Cardiac fibroblast (primary cell): ENCODE data around the gene ZNF770.

Experiments
- DNase-seq, 2 donors: peaks; one replicate each; pipeline versions ENCODE4 v3.0.0 to v3.0.0-alpha.2; 2010; ENCODE audit warnings: low read depth in 2 of 2
- H3K4me3 ChIP-seq, 2 donors: replicated peaks in 1 of 2; 1 replicate in 1 of 2; 2 replicates in 1 of 2; pipeline ENCODE4 v1.5.1; 2011; ENCODE audit warnings: low read depth in 2 of 2, low read length in 2 of 2, mild to moderate bottlenecking in 2 of 2, moderate library complexity in 1 of 2
- TF ChIP-seq, protein P1 (sequence below): IDR thresholded peaks from one replicate; pipeline ENCODE4 v1.5.1; 2011; ENCODE audit warnings: low read depth, mild to moderate bottlenecking, low read length, inconsistent platforms

ZNF770 gene, protein sequence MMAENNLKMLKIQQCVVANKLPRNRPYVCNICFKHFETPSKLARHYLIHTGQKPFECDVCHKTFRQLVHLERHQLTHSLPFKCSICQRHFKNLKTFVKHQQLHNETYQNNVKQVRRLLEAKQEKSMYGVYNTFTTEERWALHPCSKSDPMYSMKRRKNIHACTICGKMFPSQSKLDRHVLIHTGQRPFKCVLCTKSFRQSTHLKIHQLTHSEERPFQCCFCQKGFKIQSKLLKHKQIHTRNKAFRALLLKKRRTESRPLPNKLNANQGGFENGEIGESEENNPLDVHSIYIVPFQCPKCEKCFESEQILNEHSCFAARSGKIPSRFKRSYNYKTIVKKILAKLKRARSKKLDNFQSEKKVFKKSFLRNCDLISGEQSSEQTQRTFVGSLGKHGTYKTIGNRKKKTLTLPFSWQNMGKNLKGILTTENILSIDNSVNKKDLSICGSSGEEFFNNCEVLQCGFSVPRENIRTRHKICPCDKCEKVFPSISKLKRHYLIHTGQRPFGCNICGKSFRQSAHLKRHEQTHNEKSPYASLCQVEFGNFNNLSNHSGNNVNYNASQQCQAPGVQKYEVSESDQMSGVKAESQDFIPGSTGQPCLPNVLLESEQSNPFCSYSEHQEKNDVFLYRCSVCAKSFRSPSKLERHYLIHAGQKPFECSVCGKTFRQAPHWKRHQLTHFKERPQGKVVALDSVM

DNA sequence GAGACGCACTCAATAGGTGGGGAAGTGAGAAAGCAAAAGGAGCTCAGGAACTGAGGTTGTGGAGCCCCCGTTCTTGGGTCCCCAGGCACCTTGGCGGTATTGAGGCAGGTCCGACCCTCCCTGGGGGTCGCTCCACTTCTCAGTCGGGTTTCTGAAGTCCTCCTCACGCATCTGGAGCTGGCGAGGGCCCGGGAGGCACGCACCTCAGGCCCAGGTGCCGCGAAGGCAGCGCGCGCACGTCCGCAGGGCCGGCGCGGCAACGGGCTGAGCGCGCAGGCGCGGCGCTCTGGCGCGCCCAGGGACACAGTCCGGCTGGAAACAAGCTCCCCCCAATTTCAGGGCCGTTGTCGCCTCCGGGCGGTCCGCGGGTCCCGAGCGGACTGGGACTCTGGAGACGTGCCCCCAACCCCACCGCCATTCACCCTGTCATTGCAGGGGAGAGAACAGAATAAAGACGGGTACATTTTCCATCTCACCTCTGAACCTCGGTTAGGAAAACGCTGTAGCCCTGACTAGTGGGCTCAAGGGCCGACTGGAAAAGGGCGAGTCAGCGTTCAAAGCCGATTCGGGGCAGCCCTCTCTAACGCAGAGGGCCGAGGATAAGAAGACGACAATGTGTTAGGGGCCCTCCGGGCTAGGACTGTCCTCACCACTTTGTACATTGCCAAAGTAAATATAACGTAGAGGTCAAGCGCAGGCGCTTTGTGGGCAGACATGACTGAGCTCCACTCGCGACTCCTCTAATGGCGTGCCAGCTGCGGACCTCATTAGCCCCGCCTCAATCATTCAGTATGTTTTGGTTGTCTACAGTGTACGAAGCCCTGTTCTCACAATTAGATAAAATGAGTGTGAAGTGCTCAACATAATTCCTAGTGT is at the start of gene ZNF770:
Gene ZNF770, minus strand, starts transcription at position 261 of the 876 bp plus-strand sequence. CDS start 4,853 bp downstream, outside the sequence.
- peak within 1 kb of the TSS; percentile 82 to 89 for H3K4me3 ChIP-seq
- TF ChIP-seq, protein P1, sequence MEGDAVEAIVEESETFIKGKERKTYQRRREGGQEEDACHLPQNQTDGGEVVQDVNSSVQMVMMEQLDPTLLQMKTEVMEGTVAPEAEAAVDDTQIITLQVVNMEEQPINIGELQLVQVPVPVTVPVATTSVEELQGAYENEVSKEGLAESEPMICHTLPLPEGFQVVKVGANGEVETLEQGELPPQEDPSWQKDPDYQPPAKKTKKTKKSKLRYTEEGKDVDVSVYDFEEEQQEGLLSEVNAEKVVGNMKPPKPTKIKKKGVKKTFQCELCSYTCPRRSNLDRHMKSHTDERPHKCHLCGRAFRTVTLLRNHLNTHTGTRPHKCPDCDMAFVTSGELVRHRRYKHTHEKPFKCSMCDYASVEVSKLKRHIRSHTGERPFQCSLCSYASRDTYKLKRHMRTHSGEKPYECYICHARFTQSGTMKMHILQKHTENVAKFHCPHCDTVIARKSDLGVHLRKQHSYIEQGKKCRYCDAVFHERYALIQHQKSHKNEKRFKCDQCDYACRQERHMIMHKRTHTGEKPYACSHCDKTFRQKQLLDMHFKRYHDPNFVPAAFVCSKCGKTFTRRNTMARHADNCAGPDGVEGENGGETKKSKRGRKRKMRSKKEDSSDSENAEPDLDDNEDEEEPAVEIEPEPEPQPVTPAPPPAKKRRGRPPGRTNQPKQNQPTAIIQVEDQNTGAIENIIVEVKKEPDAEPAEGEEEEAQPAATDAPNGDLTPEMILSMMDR, result no peak
- peak; percentile 79 to 81 for DNase-seq

DNA sequence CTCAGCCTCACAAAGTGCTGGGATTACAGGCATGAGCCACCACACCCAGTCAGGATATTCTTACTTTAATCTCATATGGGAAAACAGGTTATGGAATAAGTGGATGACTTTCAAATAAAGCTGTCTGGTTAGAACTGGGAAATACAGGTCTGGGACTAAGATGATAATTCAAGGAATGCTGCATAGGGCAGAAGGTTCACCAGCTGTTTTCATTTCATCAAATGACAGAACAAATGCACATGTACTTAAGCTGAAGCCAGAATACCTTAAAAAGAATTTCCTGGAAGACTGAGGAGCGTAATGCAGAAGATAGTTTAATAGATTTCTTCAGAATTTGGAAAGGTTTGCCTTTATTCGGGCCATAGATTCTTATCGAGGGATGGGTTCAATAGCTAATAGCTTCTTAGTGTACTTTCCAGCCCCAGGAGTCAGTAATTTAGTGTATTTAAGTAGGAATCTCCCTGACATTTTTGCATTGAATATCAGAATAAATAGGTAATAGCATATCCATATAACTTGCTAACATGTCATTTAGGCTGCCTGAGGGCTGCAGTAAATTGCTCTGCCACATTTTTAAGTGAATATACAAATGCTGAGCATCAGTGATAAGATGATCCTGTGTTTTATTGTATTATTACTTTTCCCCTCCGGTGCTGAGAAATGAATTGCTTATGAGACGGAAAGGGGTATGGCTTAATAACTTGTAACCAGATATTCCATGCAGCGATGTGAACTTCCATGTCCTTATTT is 40.3 kb upstream of the ZNF770 start:
- H3K4me3 ChIP-seq, result no peak overlapping the region
- TF ChIP-seq, protein P1, result no peak
- no peak for DNase-seq

DNA sequence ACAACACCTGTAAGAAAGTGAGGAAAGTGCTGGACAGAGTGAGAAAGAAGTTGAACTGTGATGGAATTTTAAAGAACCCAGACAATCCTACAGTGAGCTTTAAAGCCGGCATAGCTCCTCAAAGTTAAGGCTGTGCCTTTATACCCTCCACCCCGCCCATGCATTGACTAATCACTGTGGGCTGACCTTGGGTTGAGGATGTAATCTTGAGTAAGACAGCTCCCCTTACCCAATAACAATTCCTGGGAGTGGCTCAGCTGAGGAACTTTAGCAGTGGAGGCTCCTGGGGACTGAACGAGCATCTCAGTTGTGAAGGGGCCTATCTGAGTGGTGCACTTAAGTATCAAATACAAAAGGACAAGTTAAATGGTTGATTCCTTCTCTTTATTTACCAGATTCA is 35.7 kb upstream of the ZNF770 start:
- TF ChIP-seq, protein P1, result no peak
- DNase-seq, result no peak

DNA sequence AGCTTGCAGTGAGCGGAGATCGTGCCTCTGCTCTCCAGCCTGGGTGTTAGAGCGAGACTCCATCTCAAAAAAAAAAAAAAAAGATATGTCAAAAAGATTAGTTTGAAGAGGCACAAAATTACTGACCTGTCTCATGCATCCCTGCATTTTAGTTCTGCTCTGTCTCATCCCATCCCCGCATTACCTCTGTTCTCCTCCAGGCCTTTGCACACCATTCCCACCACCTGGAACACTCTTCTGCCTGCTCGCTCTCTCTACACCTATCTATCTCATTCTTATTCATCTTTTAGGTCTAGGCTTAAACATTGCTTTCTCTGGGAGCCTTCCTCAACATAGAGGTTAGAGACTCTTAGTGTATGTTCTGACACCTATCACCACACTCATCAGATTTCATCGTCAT is 32.9 kb upstream of the ZNF770 start:
- no peak overlapping the region for H3K4me3 ChIP-seq
- TF ChIP-seq, protein P1, result no peak
- no peak for DNase-seq

More for the DNA sequence above, 35.7 kb upstream of the ZNF770 start:
- H3K4me3 ChIP-seq, result no peak overlapping the region

DNA sequence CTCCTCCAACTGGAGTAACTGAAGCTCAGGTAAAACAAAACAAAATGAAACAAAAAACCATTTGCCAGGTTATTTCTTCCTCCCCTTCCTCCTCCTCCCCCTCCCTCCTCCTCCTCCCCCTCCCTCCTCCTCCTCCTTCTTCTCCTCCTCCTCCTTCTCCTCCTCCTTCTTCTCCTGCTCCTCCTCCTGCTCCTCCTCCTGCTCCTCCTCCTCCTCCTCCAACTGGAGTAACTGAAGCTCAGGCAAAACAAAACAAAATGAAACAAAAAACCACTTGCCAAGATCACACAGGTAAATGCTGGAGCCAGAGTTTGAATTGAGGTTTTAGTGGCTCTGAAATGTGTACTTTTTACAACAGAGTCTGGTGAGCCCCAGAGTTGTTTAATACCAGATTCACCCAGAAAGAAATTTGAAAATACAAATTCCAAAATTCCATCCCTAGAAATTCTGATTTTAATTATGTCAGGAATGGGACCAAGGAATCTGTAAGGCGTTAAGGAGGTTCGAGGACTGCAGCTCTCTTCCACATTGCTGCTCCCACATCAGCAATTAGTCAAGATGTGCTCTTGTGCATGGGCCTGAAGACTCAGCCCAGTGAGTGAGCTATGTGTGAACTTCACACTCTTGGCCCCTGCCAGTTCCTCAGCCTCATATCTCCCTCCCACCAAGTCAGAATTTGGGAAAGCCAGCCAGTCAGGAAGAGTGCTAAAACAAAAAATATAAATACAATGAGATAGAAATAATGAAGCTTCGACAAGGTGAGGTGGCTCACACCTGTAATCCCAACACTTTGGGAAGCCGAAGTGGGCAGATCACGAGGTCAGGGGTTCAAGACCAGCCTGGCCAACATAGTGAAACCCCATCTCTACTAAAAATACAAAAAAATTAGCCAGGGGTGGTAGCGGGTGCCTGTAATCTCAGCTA is 31.6 kb upstream of the ZNF770 start:
- DNase-seq, result peak; percentile 32 to 50
- TF ChIP-seq, protein P1, result no peak

More for the DNA sequence above, 31.6 kb upstream of the ZNF770 start:
- H3K4me3 ChIP-seq, result no peak overlapping the region
